SK-N-MC (cell line): ENCODE measurements around the gene IDH3A.

Source experiments
- DNase-seq: peaks from one replicate; pipeline ENCODE4 v3.0.0-alpha.2; 2011; ENCODE audit warnings: low read depth, low spot score
- H3K27ac ChIP-seq: fragments of 200-600 bp; sonication (generic); 2 replicates; pipeline ENCODE4 v1.5.1; 2016; ENCODE audit warnings: mixed run types
- H3K36me3 ChIP-seq: fragments of 200-600 bp; sonication (generic); 2 replicates; pipeline ENCODE4 v1.6.1; 2017; ENCODE audit warnings: antibody characterized with exemption, low read length, mixed read lengths; ENCODE audit not compliant: insufficient read depth
- H3K4me3 ChIP-seq: fragments of 200-600 bp; sonication (generic); 2 replicates; pipeline ENCODE4 v1.5.1; 2016
- H3K9ac ChIP-seq: fragments of 200-600 bp; sonication (generic); 2 replicates; pipeline ENCODE4 v1.8.0; 2017; ENCODE audit warnings: mixed run types, mixed read lengths; ENCODE audit not compliant: insufficient read length
- H3K9me3 ChIP-seq: fragments of 200-600 bp; sonication (generic); 2 replicates; pipeline ENCODE4 v1.6.1; 2017; ENCODE audit warnings: low read depth, mild to moderate bottlenecking, antibody characterized with exemption, low read length, moderate library complexity, mixed read lengths
- EZH2 ChIP-seq: fragments of 200-600 bp; sonication (generic); IDR thresholded peaks from one replicate; pipeline ENCODE4 v1.6.1; 2017; ENCODE audit warnings: antibody characterized with exemption
- FOXP2 ChIP-seq: optimal IDR thresholded peaks from 2 replicates; pipeline ENCODE3; 2011; ENCODE audit warnings: mild to moderate bottlenecking, moderate library complexity; ENCODE audit not compliant: insufficient read depth; ENCODE audit errors: extremely low read length, control extremely low read depth
- POLR2AphosphoS5 ChIP-seq: IDR thresholded peaks from 2 replicates; pipeline ENCODE4 v1.6.1; 2012; ENCODE audit warnings: mild to moderate bottlenecking, low read depth, low read length, borderline replicate concordance

Gene IDH3A

GRCh38 chr15:78182336-78182700, 33.2 kb downstream of the IDH3A start:
- no peak overlapping the region for H3K4me3 ChIP-seq
- no peaks in the 10 kb centered on the region for H3K9me3 ChIP-seq
- no peak overlapping the region for H3K27ac ChIP-seq
- no peak for DNase-seq
- H3K9ac ChIP-seq, result no peak overlapping the region
- no peaks in the 10 kb centered on the region for H3K36me3 ChIP-seq
- no peak for TF ChIP-seq FOXP2
- TF ChIP-seq EZH2, result no peak
- no peak for TF ChIP-seq POLR2AphosphoS5

DNA sequence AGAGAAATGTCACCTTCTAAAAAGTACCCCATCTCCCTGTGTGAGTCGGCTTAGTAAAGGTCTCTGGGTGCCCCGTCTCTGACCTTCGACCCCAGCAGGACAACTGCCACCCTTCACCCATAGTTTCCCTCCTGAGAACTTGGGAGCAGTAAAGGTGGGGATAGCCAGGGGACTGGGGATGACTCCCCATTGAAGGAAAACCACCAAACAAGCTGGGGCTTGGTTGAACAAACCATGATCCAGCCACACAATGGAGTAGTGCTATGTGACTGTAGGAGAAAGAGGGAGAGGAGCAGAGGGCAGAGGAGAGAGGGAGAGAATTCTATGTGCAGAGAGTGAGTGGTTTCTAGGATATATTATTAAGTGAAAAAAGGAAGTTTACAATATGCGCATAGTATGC, 33.7 kb downstream of the IDH3A start:
- TF ChIP-seq EZH2, result no peak
- TF ChIP-seq POLR2AphosphoS5, result no peak
- no peak for TF ChIP-seq FOXP2
- H3K4me3 ChIP-seq, result no peak overlapping the region
- H3K9ac ChIP-seq, result no peak overlapping the region
- H3K27ac ChIP-seq, result no peak overlapping the region
- H3K9me3 ChIP-seq, result no peaks in the 10 kb centered on the region
- no peak for DNase-seq
- H3K36me3 ChIP-seq, result no peaks in the 10 kb centered on the region

GRCh38 chr15:78192826-78193594, 43.8 kb downstream of the IDH3A start:
- Histone ChIP-seq H3K36me3 (no peaks in the 10 kb centered on the region), H3K9ac (no peak overlapping the region), H3K27ac (no peak overlapping the region), H3K9me3 (no peaks in the 10 kb centered on the region), H3K4me3 (no peak overlapping the region)
- DNase-seq, result no peak
- TF ChIP-seq POLR2AphosphoS5 (no peak), EZH2 (no peak), FOXP2 (no peak)

DNA sequence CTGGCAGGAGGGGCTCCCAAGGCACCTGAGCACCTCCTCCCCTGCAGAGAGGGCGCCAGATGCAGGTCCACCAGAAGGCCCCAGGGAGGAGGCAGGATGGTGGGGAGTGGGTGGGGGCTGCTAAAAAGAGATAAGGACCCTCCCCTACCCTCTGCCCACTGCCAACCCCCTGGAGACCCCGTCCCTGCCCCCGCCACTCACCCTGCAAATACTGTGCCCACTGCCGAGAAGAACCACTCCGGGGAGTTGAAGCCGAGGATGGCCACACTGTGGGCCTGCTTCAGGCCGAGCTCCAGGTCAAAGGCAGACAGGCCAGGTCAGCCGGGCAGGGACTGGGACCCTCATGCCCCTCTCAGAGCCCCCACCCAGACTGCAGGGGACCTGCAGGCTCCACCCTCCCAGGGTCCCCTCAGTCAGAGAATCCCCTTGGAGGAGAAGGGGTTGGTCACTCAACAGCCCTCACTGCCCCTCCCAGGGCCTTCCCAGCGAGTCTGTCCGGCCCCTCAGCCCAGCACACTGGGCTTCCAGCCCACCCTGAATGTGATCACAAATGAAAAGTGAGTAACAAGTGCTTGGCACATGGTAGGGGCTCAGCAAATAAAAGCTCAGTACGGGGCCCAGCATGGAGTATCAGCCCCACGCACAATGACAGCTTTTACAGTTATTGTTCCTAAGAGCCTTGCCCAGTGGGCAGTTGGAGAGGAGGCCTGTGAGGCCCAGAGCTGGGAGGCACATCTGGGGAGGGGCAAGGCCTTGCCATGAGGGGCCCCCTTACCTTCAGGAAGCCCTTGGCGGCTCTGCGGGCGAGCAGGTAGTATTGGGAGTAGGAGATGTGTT, 44.8 kb downstream of the IDH3A start:
- Histone ChIP-seq H3K9me3 (no peaks in the 10 kb centered on the region), H3K9ac (no peak overlapping the region), H3K4me3 (no peak overlapping the region), H3K36me3 (no peaks in the 10 kb centered on the region), H3K27ac (no peak overlapping the region)
- DNase-seq, result no peak
- TF ChIP-seq EZH2, result no peak
- TF ChIP-seq POLR2AphosphoS5, result no peak
- no peak for TF ChIP-seq FOXP2

DNA sequence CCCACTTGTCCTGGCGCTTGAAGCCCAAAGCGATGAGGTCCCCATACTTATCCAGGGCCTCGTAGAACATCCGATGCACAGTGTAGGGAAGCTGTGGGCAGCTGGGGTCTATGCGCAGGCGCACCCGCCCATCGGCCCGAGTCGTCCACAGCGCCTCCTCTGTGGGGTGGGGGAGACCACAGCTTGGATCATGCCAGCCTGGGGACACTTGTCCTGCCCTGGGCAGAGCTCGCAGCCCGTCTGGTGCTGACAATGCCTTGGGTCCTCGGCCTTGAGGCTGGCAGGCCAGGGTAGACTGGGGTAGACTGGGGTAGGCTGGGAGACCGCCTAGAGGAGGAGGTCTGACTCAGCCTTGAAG, 45.4 kb downstream of the IDH3A start:
- Histone ChIP-seq H3K9me3 (no peaks in the 10 kb centered on the region), H3K27ac (no peak overlapping the region), H3K9ac (no peak overlapping the region), H3K36me3 (no peaks in the 10 kb centered on the region), H3K4me3 (no peak overlapping the region)
- TF ChIP-seq EZH2 (no peak), FOXP2 (no peak), POLR2AphosphoS5 (no peak)
- DNase-seq, result no peak

DNA sequence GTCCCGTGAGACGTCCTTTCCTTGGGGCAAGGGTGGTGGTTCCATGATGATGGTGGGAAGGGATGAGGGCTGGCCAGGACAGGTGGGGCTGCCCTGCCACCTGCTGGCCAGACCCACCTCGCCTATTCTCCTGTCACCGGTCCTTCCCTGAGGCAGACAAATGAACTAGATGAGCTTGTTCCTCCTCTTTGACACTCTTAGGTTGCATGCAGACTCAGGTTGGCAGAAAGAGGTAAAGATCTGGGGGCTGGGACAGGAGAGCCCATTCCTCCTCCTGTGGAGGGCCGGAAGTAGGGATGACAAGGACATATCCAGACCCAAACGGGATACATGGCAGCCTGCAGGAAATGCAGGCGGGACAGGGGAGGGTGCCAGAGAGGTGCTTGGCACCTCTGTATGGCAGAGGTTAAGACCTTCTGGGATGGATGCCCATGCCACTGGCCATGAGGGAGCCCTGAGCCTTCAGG, 46.6 kb downstream of the IDH3A start:
- Histone ChIP-seq H3K9ac (no peak overlapping the region), H3K4me3 (no peak overlapping the region), H3K9me3 (no peaks in the 10 kb centered on the region), H3K36me3 (no peaks in the 10 kb centered on the region), H3K27ac (no peak overlapping the region)
- TF ChIP-seq EZH2 (no peak), POLR2AphosphoS5 (no peak), FOXP2 (no peak)
- no peak for DNase-seq

DNA sequence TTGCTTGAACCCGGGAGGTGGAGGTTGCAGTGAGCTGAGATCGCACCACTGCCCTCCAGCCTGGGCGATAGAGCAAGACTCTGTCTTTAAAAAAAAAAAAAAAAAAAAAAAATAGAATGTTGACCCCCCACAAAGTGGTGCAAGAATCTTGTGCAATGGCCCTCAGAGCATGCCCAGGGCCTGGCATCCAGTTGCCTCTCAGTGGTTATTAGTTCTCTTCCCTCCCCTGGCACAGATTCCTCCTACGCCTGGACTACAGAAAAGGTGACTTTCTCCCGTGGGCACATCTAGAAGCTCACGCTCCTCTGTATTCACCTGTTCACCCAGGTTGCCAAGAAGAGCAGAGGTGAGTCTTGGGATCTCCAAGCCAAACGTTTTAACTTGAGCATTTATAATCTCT, 48.5 kb downstream of the IDH3A start:
- no peak for DNase-seq
- no peak overlapping the region for H3K27ac ChIP-seq
- TF ChIP-seq POLR2AphosphoS5 (no peak), EZH2 (no peak), FOXP2 (no peak)
- H3K9ac ChIP-seq, result no peak overlapping the region
- no peak overlapping the region for H3K4me3 ChIP-seq
- no peaks in the 10 kb centered on the region for H3K36me3 ChIP-seq
- no peaks in the 10 kb centered on the region for H3K9me3 ChIP-seq

DNA sequence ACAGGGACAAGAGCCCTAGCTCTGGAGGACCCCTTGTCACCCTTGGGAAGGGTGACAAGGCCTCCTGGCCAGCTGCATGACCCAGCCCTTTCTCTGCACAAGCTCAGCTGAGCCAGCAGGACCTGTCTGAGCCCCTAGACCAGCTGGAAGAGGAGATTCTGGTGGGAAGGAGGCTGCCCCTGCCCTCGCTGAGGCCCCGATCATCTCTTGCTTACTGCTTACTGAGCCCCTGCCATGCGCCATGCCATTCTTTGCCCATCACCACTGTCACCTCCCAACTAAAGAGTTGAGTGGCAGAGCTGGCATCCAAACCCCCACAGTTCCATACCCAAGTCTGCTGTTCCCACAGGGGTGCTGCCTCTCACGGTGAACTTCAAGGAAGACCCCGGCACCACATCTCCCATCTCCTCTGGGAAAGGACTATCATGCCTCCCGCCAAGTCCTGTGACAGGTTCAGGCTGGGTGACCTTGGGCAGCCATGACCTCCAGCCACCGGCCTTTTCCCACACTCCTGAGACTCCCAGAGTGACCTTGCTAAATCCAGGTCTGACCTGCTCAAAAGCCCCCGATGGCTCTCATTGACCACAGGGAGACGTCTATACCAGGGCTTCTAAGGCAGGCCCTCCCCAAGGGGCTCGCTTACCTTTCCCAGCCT, 51.2 kb downstream of the IDH3A start:
- Histone ChIP-seq H3K9ac (no peak overlapping the region), H3K9me3 (no peaks in the 10 kb centered on the region), H3K4me3 (no peak overlapping the region), H3K27ac (no peak overlapping the region), H3K36me3 (no peaks in the 10 kb centered on the region)
- DNase-seq, result no peak
- no peak for TF ChIP-seq POLR2AphosphoS5
- no peak for TF ChIP-seq EZH2
- TF ChIP-seq FOXP2, result no peak
